ENCODE measurements around the gene MAEA.

Gene MAEA

DNA sequence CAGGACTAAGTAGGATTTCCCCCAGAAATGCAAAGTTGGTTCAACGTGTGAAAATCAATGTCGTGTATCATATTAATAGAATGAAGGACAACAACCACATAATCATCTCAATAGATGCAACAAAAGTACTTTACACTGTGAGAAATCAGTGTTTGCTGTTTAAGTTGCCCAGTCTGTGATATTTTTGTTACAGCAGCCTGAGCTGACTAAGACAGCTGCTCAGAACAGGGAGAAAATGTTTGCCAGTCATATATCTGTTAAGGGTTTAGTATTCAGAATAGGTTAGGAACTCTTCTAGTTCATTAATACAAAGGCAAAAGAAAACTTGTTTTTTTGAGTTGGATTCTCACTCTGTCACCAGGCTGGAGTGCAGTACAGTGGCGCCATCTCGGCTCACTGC, 12.5 kb downstream of the MAEA start:
- no peak for DNase-seq

DNA sequence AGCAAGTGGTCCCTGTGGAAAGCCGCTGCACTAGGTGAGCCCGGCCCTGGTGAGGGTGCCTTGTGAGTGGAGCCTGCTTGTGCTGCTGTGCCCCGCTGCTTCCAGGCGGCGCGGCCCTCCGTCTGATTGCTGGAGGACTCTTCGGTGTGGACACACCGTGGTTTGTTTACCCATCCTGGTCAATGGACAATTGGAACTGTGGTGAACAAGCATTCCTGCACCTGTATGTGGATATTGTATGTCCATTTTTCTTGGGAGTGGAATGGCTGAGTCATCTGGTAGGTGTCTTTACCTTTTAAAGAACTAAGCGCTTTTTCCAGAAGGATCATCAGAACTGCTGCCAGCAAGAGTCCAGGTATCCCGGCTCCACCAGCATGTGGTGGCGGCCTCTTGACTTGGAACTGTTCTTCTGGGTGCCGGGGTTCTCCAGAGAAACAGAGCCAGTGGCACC, 15.6 kb downstream of the MAEA start:
- DNase-seq, result no peak

DNA sequence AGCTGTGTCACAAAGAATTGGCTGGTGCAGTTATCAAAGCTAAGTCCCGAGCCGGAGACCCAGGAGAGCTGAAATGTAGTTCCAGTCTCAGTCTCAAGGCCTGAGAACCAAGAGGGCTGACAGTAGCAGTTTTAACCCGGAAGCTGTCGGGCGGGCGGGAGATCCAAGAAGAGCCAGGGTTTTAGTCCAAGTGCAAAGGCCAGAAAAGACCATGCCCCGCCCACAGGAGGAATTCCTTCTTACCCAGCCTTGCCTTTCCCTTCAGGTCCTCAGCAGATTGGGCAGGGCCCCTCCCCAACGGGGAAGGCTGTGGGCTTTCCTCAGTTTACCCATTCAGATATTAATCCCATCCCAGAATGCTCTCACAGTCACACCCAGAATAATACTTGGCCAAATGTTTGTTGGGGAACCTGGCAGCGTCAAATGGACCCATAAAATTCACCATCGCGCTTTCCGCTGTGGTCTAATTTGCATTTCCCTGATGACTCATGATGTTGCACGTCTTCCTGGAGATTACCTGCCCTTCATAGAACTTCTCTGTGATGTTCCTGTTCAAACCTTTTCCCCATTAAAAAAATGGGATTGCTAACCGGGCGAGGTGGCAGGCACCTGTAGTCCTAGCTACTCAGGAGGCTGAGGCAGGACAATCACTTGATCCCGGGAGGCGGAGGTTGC, 16.2 kb downstream of the MAEA start:
- DNase-seq, result peak in 1 of 2 experiments; percentile 54

DNA sequence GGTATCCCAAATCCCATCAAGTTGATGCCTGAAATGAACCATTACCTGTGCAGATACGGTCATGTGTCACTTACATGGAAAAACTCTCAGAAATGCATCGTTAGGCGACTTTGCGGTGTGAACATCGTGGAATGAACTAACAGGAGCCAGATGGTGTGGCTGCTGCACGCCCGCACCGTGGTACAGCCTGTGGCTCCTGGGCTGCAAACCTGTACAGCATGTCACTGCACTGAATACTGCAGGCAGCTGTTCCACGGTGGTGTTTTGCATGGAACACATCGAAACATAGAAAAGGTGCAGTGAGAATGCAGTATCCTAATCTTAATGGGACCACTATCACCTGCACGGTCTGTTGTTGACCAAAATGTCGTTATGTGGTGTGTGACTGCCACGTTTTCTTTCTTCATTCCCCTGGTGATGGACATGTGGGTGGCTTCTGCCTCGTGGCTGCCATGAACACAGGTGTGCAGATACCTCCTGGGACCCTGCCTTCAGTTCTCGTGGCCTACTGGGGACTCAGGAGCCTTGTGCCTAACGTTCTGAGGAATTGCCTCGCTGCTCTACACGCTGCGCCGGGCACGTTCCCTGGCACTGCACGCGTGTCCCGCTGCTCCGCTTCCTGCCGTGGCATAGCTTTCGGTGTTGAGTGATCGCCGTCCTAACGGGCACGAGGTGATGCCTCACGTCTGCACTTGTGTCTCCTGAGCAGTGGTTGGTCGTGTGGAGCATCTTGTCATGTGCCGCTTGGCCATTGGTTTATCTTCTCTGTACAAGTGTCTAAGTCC, 18.5 kb downstream of the MAEA start:
- DNase-seq, result no peak

DNA sequence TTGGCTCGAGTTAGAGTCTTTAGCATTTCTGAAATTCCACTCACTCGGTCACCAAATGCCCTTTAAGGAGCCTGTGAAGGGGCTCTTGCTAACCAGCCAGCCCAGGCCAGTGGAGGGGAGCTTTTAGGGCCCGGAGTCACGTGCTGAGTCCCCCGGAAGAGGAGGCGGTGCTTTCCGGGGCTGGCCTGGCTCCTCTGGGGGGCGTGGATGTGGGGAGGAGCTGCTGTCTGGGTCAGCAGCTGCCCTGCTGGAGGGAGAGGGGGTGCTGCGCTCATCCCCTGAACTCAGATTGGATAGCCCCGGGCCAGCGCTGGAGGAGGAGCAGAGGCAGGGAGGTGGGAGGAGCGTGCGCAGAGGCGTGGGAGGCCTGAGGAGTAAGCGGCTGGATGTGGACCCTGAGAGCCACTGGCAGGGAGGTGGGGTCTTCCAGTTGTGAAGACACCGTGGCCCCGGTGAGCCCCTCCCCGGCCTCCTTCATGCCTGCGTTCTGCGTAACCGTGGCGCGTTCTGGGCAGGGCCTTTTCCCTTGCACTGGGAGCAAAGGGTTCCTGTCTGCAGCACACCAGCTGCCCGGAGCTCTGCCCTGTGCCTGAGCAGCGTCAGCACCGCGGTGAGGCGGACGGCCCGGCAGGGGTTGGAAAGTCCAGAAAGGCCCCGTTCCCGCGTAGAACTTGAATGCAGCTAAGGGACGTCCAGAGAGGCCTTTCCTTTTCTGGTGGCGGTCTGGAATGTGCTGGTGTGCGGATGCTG, 19.7 kb downstream of the MAEA start:
- DNase-seq, result peak; percentile 52 to 65

DNA sequence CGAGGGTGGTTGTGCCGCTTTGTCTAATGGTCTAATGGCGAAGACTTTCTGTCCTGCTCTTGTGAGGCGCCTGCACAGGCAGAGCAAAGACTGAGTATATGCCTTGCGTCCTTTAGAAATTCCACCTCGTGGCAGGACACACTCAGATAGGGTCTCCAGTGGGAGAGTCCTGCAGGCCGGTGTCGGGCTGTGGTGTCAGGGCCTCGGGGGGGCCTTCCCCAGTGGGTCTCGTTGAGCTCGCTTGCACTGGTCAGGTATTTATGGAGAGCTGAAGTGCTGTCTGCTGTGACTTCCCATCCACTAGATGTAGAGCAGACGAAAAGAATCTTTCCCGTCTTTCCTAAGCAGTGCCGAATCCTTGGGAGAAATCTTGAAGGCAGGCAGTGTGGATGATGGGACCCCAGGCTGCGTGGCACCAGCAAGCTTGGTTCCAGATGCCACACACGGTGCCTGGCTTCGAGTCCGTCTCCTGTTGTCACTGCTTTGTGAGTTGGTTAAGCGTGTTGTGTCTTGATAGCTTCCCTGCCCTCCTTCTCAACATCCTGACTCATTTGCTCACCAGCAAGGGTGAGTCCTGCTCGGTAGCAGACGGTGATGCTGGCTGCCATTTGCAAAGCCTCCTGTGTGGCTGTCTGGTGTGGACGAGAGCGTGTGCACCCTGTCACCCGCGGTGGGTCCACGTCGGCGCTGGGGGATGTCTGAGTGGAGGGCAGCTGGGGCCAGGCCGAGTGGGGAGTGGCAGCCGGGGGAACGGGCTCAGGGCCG, 20.5 kb downstream of the MAEA start:
- DNase-seq, result no peak

DNA sequence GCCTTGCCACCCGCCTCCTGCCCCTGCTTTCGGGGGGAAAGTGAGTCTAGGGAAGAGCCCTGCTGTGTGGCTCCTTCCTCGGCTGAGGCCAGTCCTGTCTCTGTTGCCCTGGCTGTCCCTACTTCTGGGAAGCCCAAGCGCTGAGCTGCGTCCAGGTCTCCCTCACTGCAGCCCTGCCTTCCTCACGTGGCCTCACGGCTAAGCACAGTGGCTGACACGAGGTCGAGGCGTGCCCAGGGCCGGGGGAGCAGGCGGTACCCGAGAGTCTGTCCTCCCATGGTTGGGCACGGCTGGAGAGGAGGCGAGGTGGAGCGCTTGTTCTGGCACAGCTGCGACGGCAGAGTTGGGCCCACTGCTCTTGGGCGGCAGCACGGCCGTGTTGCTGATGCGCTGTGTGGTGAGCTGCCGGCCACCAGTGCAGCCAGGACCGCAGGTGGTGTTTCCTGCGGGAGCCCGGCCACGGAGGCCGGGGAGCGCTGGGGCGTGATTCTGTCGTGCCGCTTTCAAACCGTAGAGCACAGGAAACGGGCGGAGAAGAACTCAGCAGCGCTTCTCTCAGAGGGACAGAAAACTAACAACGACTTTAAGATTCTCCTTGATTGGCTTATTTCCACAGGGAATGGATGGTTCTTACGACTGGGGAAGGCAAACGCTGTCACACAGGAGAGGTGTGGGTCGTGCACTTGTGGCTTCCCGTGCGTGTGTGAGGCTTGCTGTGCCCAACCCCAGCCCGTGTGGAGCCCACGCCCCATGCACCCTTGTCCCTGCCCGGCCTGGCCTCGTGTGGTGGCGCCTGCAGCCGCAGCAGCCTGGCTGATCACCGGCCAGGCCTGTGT, 21.3 kb downstream of the MAEA start:
- no peak for DNase-seq

DNA sequence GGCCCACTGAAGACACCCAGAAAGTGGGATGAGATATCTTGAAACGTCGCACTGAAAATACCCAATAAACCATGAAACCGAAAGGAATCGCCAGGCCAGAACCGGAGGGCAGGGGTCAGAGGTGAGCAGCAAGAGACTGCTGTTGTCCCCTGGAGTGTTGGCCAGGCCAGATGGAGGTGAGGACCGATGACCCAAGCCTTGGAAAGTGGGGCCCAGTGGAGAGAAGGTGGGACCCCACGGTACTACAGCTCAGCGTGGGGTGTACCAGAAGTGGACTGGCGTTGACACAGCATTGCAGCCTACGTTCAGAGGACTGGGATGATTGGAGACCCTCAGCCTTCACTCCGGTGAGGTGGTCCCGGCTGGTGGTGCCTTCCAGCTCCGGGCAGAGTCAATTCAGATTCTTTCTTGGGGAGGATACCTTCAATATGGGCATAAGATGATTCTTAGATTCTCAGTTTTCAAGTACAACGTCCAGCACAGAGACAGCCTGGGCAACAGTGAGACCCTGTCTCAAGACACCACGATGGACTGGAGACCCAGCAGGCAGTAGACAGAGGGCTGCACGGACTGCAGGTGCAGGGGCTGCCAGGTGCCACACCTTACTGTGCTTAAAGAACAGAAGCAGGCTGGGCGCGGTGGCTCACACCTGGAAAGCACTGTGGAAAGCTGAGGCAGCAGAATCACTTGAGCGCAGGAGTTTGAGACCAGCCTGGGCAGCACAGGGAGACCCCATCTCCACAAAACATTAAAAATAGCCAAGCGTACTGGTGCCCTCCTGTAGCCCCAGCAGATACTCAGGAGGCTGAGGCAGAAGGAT, 23.3 kb downstream of the MAEA start:
- no peak for DNase-seq

DNA sequence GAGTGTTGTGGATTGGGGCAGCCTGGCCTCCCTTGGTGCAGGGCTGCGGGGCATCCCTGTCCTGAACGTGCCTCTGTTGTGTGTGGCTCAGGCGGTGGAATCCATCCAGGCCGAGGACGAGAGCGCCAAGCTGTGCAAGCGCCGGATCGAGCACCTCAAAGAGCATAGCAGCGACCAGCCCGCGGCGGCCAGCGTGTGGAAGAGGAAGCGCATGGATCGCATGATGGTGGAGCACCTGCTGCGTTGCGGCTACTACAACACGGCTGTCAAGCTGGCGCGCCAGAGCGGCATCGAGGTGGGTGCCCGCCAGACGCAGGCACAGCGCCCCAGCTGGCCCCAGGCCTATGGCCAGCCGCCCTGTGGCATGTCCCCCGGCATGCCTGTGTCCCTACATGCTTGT, 25.6 kb downstream of the MAEA start:
- DNase-seq, result no peak

DNA sequence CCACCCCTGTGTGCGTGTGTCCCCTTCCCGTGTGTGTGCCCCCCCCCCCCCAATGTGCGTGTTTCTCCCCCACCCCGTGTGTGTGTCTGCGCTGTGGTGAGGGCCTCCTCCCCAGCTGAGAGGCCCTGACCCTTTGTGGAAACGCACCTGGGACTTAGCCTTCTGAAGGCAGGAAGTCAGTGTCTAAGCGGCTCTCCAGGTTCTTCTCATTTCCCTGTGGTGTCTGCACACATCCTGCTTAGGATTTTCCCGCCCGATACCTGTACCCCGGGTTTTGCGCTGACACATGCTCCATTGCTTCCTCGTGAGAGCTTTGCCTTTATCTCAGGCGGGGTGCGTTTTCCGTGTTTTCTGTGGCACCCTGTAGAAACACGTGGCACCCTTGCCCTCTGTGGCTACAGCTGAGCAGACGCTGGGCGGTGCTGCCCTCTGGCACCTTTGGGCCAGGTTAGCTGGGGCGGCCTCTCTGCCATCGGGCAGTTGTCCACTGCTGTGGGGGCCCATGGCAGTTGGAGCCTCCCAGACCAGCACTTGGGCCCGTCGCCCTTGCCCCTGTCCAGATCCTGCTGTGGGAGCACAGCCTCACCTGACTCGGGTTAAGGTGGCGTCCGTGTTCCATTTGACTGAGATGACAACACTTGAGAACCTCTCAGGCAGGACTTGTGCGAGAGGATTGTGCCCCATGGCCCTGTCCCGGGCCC, 26.3 kb downstream of the MAEA start:
- DNase-seq, result no peak

DNA sequence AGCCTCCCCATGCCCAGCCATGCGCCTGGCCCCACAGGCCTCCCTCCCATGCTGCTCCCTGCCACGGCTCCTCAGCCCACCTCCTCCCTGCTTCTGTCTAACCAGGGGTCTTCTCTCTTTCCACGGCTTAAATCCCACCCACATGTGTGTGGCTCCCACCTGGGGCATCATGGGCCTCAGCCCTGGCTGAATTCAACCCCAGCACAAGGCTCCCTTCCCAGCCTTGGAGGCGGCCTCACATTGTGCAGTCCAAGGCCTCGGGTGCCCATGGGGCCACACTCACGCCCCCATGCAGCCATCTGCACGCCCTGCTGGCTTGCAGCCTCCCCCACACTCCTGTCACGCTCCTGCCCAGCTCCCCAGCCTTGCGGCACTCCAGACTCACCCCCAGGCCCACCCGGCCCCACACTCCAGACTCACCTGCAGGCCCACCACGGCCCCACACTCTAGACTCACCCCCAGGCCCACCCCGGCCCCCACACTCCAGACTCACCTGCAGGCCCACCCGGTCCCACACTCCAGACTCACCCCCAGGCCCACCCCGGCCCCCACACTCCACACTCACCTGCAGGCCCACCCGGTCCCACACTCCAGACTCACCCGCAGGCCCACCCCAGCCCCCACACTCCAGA, 27.0 kb downstream of the MAEA start:
- DNase-seq, result no peak

DNA sequence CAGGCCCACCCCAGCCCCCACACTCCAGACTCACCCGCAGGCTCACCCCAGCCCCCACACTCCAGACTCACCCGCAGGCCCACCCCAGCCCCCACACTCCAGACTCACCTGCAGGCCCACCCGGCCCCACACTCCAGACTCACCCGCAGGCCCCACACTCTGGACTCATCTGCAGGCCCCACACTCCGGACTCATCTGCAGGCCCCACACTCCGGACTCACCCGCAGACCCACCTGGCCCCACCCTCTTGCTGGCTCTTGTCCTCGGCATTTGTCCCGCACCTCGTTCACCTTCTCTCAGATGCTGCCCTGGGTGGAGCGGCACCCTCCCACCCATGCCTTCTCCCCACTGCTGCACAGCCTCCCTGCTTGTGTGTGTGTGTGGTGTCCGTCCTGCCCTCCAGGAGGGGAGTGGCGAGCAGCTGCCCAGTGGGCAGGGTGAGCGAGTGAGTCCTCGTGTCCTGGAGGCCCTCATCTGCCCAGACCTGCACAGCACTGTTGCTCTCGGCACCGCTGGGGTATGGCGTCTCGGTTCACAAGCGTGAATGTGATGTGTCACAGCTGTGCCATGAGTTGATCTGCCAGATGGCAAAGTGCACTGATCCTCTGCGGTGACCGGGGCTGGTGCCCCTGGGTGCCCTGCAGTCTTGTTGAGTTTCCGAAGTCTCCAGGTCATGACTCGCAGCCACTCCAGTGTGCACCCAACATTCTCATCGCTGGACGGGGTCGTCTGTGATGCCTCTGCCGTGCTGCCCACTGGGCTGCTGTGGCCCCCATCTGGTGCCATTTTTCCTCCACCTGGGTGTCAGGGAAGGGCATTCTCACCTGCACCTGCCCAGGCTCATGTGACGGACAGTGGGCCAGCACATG, 27.7 kb downstream of the MAEA start:
- no peak for DNase-seq

DNA sequence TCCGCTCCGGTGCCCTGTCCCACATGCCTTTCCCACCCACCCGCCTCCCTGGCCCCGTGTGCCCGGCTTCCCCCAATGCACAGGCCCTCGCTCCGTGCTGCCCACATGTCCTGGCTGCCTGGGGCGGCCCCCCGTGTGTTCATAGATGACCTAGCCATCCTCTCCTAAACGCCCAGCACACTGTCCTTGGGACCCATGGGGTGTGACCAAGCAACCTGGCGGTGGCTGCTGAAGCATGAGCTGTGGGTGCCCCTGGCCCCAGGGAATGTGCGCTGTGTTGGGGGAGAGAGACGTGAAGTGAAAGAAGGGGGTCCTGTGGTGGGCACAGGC, 28.3 kb downstream of the MAEA start:
- no peak for DNase-seq

DNA sequence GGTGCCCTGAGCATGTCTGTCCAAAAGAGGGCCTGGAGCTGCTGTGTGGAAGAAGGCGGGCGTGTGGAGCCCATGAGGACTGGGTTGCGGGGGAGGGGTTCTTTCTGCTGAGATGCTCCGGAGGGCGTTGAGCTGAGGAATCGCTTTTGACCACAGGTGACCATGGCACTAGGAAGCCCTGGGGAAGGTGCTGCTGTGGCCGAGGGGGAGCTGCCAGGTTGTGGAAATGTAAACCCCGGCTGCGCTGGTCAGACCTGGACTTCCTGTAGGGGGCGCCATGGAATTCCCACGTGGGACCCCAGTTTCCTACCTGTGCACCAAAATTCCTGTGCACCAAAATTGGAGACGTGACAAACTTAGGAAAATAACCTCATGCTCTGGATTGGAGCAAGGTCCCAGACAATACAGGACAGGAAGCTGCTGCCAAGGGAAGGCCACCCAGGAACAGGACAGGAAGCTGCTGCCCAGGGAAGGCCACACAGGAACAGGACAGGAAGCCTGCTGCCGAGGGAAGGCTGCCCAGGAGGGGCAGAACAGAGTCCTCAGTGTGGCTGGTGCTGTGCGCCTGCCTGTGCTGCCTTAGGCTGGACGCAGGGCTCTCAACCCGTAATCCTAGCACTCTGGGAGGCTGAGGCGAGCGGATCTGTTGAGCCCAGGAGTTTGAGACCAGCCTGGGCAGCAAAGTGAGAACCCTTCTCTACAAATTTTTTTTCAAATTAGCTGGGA, 29.0 kb downstream of the MAEA start:
- peak; percentile 31 to 44 for DNase-seq

DNA sequence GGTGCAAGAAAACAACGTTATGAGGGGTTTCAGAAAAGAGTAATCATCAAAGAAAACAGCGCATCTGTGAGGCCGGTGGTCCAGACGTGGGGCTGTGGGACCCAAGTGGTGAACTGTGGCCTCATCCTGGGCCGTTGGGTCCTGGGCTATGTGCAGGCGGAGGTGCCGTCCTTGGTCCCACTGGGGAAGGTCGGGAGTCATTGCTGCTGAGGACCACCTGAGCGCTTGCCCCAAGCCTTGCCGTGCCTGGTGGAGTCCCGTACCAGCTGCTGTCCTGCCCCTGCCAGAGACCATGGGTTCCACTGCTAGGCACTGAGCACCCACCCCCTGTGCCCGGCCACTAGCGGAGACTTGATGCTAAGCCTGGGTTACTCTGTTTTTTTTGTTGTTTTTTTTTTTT, 31.8 kb downstream of the MAEA start:
- DNase-seq, result no peak

DNA sequence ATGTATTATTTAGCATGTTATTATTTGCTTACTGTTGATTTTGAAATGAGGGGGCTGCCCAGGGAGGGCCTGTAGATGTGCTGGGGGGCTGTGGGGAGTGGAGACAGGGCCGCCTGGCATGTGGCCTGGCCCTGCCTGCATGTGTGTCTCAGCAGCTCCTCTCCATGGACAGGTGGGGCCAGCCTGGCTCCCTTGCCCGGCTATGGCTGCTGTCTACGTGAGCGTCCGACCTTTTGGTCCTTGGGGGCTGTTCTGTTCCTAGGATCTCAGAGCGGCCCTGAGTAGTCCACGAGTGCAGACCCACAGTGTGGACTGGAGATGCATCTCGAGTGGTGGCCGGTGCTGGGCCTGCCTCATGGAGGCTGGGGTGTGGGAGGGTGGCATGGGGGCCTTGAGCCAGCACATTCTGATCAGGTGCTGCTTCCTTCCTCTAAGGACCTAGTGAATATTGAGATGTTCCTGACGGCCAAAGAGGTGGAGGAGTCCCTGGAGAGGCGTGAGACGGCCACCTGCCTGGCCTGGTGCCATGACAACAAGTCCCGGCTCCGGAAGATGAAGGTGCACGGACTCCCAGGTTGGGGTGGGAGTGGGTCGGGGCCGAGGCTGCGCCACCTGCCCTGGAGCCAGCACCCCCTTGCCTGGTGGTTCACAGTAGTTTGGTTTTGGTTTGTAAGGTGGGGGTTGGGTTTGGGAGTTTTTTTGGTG, 32.4 kb downstream of the MAEA start:
- no peak for DNase-seq

DNA sequence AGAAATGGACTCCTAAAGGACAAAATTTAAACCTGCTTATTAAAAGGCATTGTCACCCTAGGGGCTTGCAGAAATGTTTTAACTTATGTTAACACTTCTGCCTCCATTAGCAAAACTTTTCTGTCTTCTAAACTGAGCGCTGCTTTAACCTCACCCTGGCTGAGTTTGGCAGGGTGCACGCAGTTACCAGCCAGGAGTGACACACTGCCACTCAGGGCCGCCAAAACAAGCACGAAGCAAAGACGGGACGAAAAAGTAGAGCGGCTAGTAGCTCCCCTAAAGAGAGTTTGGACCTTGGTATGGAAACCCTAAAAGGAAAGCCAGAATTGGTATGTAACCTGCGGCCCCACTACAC, 33.6 kb downstream of the MAEA start:
- no peak for DNase-seq
